ENCODE data around the gene TAF3. TPM values are rescaled to one million over a fixed set of nuclear protein-coding genes. Genes with fewer than 3 reads are reported as not detected.

The TAF3 gene
- total RNA-seq, 4 donors from 2014 or later, result 5.6 to 12.9 (median 8.3) TPM

DNA sequence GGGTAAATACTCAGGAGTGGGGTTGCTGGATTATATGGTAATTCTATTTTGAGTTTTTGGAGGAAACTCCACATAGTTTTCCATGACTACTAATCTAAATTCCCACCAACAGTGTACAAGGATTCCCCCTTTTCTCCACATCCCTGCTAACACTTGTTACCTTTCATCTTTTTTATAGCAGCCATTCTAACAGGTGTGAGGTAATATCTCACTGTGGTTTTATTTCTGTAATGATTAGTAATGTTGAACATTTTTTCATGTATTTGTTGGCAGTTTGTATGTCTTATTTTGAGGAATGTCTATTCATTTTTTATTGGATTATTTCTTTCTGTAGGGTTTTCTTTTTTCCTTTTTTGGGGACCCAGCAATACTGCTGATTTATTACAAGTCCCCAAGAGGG, 14.9 kb downstream of the TAF3 start:
- TF ChIP-seq, protein P1, sequence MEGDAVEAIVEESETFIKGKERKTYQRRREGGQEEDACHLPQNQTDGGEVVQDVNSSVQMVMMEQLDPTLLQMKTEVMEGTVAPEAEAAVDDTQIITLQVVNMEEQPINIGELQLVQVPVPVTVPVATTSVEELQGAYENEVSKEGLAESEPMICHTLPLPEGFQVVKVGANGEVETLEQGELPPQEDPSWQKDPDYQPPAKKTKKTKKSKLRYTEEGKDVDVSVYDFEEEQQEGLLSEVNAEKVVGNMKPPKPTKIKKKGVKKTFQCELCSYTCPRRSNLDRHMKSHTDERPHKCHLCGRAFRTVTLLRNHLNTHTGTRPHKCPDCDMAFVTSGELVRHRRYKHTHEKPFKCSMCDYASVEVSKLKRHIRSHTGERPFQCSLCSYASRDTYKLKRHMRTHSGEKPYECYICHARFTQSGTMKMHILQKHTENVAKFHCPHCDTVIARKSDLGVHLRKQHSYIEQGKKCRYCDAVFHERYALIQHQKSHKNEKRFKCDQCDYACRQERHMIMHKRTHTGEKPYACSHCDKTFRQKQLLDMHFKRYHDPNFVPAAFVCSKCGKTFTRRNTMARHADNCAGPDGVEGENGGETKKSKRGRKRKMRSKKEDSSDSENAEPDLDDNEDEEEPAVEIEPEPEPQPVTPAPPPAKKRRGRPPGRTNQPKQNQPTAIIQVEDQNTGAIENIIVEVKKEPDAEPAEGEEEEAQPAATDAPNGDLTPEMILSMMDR (IDR thresholded peaks at IDR 0.05; ENCODE audit: low read depth), result no peak

DNA sequence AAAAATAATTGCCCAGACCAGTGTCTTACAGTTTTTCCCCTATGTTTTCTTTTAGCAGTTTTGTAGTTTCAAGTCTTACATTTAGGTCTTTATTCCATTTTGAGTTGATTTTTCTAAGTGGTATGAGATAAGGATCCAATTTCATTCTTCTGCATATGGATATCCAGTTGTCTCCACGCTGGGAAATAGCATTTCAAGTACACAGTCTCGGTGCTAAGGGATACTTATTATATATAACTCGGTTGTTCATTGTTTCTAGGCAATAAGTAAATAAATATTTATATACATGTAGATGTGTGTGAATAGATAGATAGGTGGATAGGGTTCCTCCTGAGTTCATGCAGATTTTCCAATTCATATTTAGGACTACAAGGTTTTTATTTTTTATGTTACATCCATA, 16.0 kb downstream of the TAF3 start:
- TF ChIP-seq, protein P1 (IDR thresholded peaks at IDR 0.05; ENCODE audit: low read depth), result no peak

DNA sequence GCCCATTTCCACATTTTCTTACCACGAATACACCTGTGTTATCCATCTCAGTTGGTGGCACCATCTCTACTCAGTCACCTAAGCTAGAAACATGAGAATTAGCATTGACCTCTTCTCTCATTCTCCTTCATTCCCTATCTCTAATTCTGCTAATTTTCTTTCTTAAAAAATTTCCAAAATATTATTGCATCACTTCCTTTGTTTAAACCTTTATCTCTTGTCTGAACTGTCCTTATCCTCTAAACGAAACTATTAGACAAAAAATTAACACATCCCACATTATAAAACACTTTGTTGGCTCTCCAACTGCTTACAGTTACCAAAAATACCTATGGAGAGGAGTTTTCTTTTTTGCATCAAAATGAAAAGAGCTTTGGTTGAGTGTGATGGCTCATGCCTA, 18.3 kb downstream of the TAF3 start:
- TF ChIP-seq, protein P1 (IDR thresholded peaks at IDR 0.05; ENCODE audit: low read depth), result no peak

DNA sequence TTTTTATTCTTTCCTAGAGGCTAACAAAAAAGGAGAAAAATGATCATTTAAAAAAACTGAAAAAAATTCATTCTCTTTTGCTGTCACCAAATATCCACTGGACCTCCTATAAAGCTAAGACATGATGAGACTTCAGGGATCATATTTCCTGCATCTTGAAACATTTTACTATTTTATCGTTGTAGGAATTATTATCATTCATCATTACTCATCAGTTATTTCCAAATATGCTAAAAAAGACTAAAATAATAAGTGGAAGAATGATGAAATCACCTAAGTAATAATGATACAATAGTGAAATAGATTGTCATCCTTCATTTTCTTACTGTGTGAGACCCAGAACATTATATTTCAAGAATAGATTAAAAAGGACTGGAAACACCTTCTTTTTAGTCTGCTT, 28.3 kb downstream of the TAF3 start:
- TF ChIP-seq, protein P1 (IDR thresholded peaks at IDR 0.05; ENCODE audit: low read depth), result no peak

DNA sequence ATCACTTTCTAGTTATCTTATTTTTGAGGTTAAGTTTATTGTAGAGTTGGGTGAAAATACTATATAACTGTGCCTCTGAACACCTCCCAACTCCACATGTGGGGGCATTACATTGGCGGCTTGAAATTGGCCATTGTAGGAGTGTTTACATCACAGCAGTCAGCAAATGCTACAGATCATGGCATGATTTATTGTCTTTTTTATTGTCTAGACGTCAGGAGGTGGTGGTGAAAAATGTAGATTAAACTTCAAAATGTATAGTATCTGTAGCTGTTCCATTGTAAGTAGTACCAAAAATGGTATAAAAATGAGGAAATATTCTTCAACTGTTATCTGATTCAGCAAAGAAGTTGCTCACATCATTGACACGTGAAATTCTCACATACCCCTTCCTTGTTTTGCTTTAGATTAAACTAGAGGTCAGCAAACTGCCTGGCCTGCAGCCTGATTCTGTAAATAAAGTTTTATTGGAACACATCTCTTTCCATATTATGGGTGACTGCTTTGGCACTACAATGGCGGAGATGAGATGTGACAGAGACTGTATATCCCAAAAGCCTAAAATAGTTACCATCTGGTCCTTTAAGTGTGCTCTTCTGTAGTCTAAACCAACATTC, 35.0 kb downstream of the TAF3 start:
- TF ChIP-seq, protein P1 (IDR thresholded peaks at IDR 0.05; ENCODE audit: low read depth), result no peak

DNA sequence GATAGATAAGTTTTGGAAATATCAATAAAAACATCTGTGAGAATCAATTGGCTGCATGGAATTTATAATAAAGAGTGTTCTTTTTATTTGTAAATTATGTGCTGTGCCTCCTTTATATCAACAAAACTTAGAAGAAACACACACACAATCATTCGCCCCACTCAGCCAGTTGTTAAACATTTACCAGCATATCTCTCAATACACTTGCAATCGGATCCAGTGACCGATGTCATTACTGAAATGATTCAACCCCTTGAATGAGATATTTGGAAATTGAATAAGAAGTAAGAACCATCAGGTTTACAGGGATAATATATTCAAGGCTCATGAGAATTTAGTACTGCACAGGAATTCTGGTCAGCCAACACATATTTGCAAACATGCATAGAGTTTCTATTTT, 35.6 kb downstream of the TAF3 start:
- TF ChIP-seq, protein P1 (IDR thresholded peaks at IDR 0.05; ENCODE audit: low read depth), result no peak

DNA sequence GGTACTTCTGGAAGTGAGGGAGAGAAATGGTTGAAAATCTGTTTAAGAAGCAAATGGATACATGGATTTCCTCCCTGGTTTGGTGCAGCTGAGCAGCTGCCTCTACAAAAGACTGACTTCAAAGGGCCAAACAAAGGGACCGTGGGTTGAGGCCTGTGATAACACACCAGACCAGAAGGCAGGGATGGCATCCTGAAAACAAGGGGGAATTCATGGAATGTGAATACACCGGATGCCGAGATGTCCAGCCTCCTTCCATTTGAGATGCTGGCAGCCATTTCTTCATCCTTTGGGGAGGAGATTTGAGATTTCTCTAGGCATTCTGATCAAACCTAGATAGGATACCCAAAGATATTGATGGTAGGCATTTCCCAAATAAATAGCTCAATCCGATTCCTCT, 36.9 kb downstream of the TAF3 start:
- TF ChIP-seq, protein P1 (IDR thresholded peaks at IDR 0.05; ENCODE audit: low read depth), result no peak

Measured in subcutaneous adipose tissue (tissue), 4 donors.